A549 (cell line): ENCODE measurements around the gene NTF3.

Experiments
- EP300 ChIP-seq, 2 experiments: fragments of >200 bp; sonication (Bioruptor Twin); formaldehyde crosslinking; IDR thresholded peaks; 2 replicates in 1 of 2; 3 replicates in 1 of 2; pipeline ENCODE4 v1.6.1; 2016 to 2017
- MAFK ChIP-seq: fragments of 450-650 bp; IDR thresholded peaks from 2 replicates; pipeline ENCODE4 v1.6.1; 2014; ENCODE audit not compliant: partially characterized antibody
- MAX ChIP-seq: IDR thresholded peaks from 2 replicates; pipeline ENCODE4 v1.6.1; 2012
- RAD21 ChIP-seq, 2 experiments: fragments of >200 bp in 1 of 2; sonication (Bioruptor Twin) in 1 of 2; formaldehyde crosslinking in 1 of 2; IDR thresholded peaks in 1 of 2; conservative IDR thresholded peaks in 1 of 2; 2 replicates in 1 of 2; 3 replicates in 1 of 2; pipeline ENCODE4 v1.6.1; 2012 to 2018; ENCODE audit warnings: inconsistent platforms in 1 of 2
- RNF2 ChIP-seq: fragments of 200-600 bp; sonication (generic); IDR thresholded peaks from 2 replicates; pipeline ENCODE4 v1.6.1; 2016; ENCODE audit warnings: low read depth, mild to moderate bottlenecking, antibody characterized with exemption, moderate library complexity, borderline replicate concordance

GRCh38 chr12:5465384-5465783, 33.5 kb downstream of the NTF3 start:
- no peak for TF ChIP-seq RAD21 (conservative IDR thresholded peaks at IDR 0.05 in 1 of 2, IDR thresholded peaks at IDR 0.05 in 1 of 2)
- TF ChIP-seq RNF2 = no peak
- no peak for TF ChIP-seq MAFK
- TF ChIP-seq MAX = no peak
- no peak for TF ChIP-seq EP300 (IDR thresholded peaks at IDR 0.05)
